Measurements from ENCODE around the gene ARHGEF6. TPM values are rescaled to one million over a fixed set of nuclear protein-coding genes. Genes with fewer than 3 reads are reported as not detected.

ARHGEF6 gene
- total RNA-seq, 1 donor from 2014 or later, result 16.2 TPM

GRCh38 chrX:136674270-136674985 lies 106.3 kb downstream of the ARHGEF6 start:
- intact Hi-C loops (cut with DNase I), result no loop called here

DNA sequence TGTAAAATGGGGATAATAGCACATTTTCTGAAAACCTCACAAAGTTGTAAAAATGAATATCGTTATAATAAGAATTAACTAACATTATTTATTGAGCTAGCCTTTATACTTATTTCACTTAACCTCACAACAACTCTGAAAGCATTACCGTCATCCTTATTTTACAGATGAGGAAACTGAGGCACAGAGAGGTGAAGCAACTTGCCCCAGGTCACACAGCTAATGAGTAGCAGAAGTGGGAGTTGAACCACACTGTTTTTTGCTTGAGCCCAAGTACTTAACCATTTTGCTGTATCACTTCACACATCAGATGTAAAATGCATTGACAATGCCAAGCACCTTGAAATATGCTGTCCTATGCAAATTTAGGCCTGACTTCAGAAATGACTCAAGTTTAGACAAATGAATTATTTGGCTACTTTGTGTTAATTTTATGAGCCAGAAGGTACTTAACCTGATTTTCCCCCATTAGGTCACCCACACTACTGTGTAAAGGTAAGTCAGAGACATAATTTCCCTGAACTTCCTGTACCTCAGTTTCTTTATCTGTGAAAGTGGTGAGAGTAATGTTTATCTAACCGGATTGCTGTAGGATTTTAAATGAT lies 109.6 kb downstream of the ARHGEF6 start:
- no peak for DNase-seq (ENCODE audit: extremely low spot score in 2 of 2)
- TF ChIP-seq POLR2A (IDR thresholded peaks at IDR 0.05), result no peak
- no peak for TF ChIP-seq POLR2AphosphoS5 (IDR thresholded peaks at IDR 0.05; ENCODE audit: insufficient read depth in 1 of 2, low read depth in 1 of 2)
- no peak for TF ChIP-seq CTCF (IDR thresholded peaks at IDR 0.05)
- H3K9me3 ChIP-seq, result no peaks in the 10 kb centered on the region
- no peak overlapping the region for H3K27ac ChIP-seq
- intact Hi-C loops (cut with DNase I), result no loop called here
- H3K27me3 ChIP-seq, result no peaks in the 10 kb centered on the region
- no peaks in the 10 kb centered on the region for H3K4me1 ChIP-seq
- no peak overlapping the region for H3K4me3 ChIP-seq
- peaks cover 0 to 10% of the 10 kb centered on the region in 2 donors for H3K36me3 ChIP-seq

More at GRCh38 chrX:136674270-136674985, 106.3 kb downstream of the ARHGEF6 start:
- no peak overlapping the region for H3K4me3 ChIP-seq
- H3K9me3 ChIP-seq, result no peaks in the 10 kb centered on the region
- no peaks in the 10 kb centered on the region for H3K27me3 ChIP-seq
- H3K27ac ChIP-seq, result no peak overlapping the region
- peaks cover 0 to 4% of the 10 kb centered on the region in 2 donors for H3K36me3 ChIP-seq
- DNase-seq (ENCODE audit: extremely low spot score in 2 of 2), result no peak
- no peaks in the 10 kb centered on the region for H3K4me1 ChIP-seq
- no peak for TF ChIP-seq CTCF (IDR thresholded peaks at IDR 0.05)
- no peak for TF ChIP-seq POLR2AphosphoS5 (IDR thresholded peaks at IDR 0.05; ENCODE audit: insufficient read depth in 1 of 2, low read depth in 1 of 2)
- TF ChIP-seq POLR2A (IDR thresholded peaks at IDR 0.05), result no peak

GRCh38 chrX:136667446-136668168 lies 113.1 kb downstream of the ARHGEF6 start:
- peaks cover 0 to 10% of the 10 kb centered on the region in 2 donors for H3K36me3 ChIP-seq

DNA sequence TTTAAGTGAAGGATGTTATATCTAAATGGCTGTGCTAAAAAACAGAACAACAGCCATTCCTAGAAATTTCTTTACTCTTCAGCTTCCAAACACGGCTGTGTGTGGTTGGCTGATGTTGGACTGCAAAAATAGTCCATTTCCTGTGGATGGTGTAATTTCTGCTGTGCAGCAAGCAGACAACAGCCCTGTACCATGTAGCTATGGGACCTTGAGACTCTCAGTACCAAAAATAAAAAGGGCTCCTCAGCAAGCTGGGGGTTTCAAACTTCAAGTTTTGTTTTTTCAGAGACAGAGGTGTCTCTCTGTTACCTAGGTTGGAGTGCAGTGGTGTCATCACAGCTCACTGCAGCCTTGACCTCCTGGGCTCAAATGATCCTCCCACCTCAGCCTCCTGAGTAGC lies 114.6 kb downstream of the ARHGEF6 start:
- no peak for TF ChIP-seq POLR2A (IDR thresholded peaks at IDR 0.05)
- no peak for TF ChIP-seq CTCF (IDR thresholded peaks at IDR 0.05)
- Histone ChIP-seq H3K4me3 (no peak overlapping the region), H3K27me3 (no peaks in the 10 kb centered on the region), H3K27ac (no peak overlapping the region), H3K36me3 (peaks cover 0 to 6% of the 10 kb centered on the region in 2 donors), H3K9me3 (no peaks in the 10 kb centered on the region), H3K4me1 (no peaks in the 10 kb centered on the region)
- no peak for DNase-seq (ENCODE audit: extremely low spot score in 2 of 2)
- intact Hi-C loops (cut with DNase I), result no loop called here

More at GRCh38 chrX:136667446-136668168, 113.1 kb downstream of the ARHGEF6 start:
- H3K9me3 ChIP-seq, result no peaks in the 10 kb centered on the region
- no peaks in the 10 kb centered on the region for H3K4me1 ChIP-seq
- DNase-seq (ENCODE audit: extremely low spot score in 2 of 2), result no peak
- no peak for TF ChIP-seq CTCF (IDR thresholded peaks at IDR 0.05)
- TF ChIP-seq POLR2AphosphoS5 (IDR thresholded peaks at IDR 0.05; ENCODE audit: insufficient read depth in 1 of 2, low read depth in 1 of 2), result no peak
- TF ChIP-seq POLR2A (IDR thresholded peaks at IDR 0.05), result no peak
- H3K4me3 ChIP-seq, result no peak overlapping the region
- intact Hi-C loops (cut with DNase I), result no loop called here
- no peak overlapping the region for H3K27ac ChIP-seq
- H3K27me3 ChIP-seq, result no peaks in the 10 kb centered on the region

Measured in vagina (tissue), 2 donors.